DOHH2 (cell line): Measurements from ENCODE around the gene KRTAP5-7.

Source experiments
- CTCF ChIP-seq: fragments of 200-600 bp; sonication (generic); IDR thresholded peaks from one replicate; pipeline ENCODE4 v1.5.1; 2014; ENCODE audit warnings: antibody characterized with exemption, mild to moderate bottlenecking, low read depth, low read length; ENCODE audit not compliant: poor library complexity, severe bottlenecking
- EZH2phosphoT487 ChIP-seq: fragments of 200-600 bp; sonication (generic); IDR thresholded peaks from 2 replicates; pipeline ENCODE4 v1.6.1; 2017; ENCODE audit warnings: borderline replicate concordance, mild to moderate bottlenecking, antibody characterized with exemption, low read length, moderate library complexity, mixed read lengths

DNA sequence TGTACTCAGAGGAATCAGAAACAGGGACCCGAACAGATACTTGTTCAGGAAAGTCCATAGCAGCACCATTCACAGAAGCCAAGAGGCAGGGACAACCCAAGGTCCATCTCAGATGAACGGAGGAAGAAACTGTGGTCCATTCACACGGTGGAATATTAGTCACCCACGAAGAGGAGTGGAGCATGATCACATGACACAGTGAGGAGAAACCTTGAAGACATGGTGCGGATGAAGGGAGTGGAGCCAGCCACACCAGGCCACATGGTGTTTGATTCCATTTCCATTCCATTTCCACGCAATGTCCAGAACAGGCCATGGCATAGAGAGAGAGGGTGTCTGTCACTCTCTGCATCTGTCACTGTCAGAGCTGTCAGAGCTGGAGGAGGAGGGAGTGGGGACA, 43.4 kb upstream of the KRTAP5-7 start:
- TF ChIP-seq CTCF, result no peak
- no peak for TF ChIP-seq EZH2phosphoT487
